IMR-90 (cell line): Measurements from ENCODE around the gene ALK.

ENCODE experiments used
- FOS ChIP-seq: fragments of 150-350 bp; IDR thresholded peaks from 2 replicates; pipeline ENCODE4 v1.6.1; 2016; ENCODE audit warnings: low read depth, low read length
- POLR2A ChIP-seq: IDR thresholded peaks from 2 replicates; pipeline ENCODE4 v1.6.1; 2012; ENCODE audit warnings: mild to moderate bottlenecking, low read depth, low read length
- SMC3 ChIP-seq: fragments of 150-350 bp; IDR thresholded peaks from 2 replicates; pipeline ENCODE4 v1.6.1; 2016; ENCODE audit warnings: low read depth, mild to moderate bottlenecking, antibody characterized with exemption, low read length, moderate library complexity
- TF ChIP-seq, protein P1 (sequence below): conservative IDR thresholded peaks from 2 replicates; pipeline ENCODE4 v1.5.1; 2012; ENCODE audit warnings: mild to moderate bottlenecking, low read depth, low read length, improper control_type of control experiment

DNA sequence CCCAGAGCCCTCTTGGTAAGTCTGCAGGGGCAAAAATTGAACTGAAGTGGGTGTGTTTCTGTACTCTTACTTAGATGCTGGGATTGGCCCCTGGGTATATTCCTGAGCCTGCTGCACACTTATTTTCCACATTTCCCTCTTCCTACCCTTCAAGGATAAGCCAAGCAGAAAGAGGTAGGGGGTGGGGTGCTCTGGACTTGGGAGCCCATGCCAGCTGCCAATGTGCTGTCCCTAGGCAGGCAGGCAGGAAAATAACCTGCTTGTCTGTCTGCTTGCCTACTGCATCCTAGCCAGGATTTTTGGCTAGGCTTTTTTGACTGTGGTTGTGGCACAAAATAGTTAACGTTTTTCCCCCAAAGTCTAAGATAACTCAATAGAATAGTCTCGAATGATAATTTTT, 234.3 kb downstream of the ALK start:
- no peak for TF ChIP-seq FOS
- TF ChIP-seq POLR2A: no peak
- TF ChIP-seq SMC3: no peak
- TF ChIP-seq, protein P1, sequence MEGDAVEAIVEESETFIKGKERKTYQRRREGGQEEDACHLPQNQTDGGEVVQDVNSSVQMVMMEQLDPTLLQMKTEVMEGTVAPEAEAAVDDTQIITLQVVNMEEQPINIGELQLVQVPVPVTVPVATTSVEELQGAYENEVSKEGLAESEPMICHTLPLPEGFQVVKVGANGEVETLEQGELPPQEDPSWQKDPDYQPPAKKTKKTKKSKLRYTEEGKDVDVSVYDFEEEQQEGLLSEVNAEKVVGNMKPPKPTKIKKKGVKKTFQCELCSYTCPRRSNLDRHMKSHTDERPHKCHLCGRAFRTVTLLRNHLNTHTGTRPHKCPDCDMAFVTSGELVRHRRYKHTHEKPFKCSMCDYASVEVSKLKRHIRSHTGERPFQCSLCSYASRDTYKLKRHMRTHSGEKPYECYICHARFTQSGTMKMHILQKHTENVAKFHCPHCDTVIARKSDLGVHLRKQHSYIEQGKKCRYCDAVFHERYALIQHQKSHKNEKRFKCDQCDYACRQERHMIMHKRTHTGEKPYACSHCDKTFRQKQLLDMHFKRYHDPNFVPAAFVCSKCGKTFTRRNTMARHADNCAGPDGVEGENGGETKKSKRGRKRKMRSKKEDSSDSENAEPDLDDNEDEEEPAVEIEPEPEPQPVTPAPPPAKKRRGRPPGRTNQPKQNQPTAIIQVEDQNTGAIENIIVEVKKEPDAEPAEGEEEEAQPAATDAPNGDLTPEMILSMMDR: no peak
